Prostate gland (tissue), 2 donors: ENCODE measurements around the gene NPC1.

Experiments
- POLR2A ChIP-seq: fragments of 450-650 bp; IDR thresholded peaks from one replicate; pipeline ENCODE4 v1.6.1; 2016; ENCODE audit warnings: antibody characterized with exemption, mild to moderate bottlenecking
- TF ChIP-seq, protein P1 (sequence below), 4 experiments: fragments of 200-600 bp in 2 of 4; fragments of 450-650 bp in 2 of 4; sonication (generic) in 2 of 4; IDR thresholded peaks; 1 replicate in 3 of 4; 2 replicates in 1 of 4; pipeline ENCODE4 v1.5.1; 2016 to 2019; ENCODE audit warnings: antibody characterized with exemption in 4 of 4, mild to moderate bottlenecking in 2 of 4, moderate library complexity in 2 of 4

DNA sequence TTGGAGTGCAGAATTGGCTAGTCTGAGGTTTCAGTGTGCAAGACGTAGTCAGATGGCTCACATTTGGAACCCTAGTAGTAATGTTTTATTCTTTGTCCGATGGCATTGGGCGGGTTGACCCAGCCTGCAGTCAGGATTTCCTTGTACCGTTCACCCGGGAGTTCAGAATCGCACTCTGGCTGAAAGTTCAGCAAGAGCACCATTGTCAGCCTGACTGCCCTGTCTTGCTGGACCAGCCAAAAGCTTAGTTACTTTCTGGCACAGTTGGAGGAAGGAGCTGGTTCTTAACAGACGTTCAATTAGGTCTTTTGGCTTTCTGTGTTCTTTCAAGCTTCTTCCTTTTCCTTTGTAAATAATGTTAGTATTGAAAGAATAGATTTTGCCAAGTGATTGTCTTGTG is 64.4 kb downstream of the NPC1 start:
- TF ChIP-seq POLR2A: no peak
- TF ChIP-seq, protein P1, sequence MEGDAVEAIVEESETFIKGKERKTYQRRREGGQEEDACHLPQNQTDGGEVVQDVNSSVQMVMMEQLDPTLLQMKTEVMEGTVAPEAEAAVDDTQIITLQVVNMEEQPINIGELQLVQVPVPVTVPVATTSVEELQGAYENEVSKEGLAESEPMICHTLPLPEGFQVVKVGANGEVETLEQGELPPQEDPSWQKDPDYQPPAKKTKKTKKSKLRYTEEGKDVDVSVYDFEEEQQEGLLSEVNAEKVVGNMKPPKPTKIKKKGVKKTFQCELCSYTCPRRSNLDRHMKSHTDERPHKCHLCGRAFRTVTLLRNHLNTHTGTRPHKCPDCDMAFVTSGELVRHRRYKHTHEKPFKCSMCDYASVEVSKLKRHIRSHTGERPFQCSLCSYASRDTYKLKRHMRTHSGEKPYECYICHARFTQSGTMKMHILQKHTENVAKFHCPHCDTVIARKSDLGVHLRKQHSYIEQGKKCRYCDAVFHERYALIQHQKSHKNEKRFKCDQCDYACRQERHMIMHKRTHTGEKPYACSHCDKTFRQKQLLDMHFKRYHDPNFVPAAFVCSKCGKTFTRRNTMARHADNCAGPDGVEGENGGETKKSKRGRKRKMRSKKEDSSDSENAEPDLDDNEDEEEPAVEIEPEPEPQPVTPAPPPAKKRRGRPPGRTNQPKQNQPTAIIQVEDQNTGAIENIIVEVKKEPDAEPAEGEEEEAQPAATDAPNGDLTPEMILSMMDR (IDR thresholded peaks at IDR 0.05): no peak
